Uterus (tissue), 2 donors: ENCODE data around the gene HIRIP3.

Experiments used
- CTCF ChIP-seq, 4 experiments: fragments of 200-600 bp in 2 of 4; fragments of 450-650 bp in 2 of 4; sonication (generic) in 2 of 4; IDR thresholded peaks; one replicate each; pipeline ENCODE4 v1.5.1; 2016 to 2019; ENCODE audit warnings: antibody characterized with exemption in 4 of 4, mild to moderate bottlenecking in 2 of 4, moderate library complexity in 1 of 4
- POLR2A ChIP-seq, 2 donors: fragments of 450-650 bp; IDR thresholded peaks; one replicate each; pipeline ENCODE4 v1.6.1; 2016; ENCODE audit warnings: antibody characterized with exemption in 2 of 2, mild to moderate bottlenecking in 1 of 2, moderate library complexity in 1 of 2

DNA sequence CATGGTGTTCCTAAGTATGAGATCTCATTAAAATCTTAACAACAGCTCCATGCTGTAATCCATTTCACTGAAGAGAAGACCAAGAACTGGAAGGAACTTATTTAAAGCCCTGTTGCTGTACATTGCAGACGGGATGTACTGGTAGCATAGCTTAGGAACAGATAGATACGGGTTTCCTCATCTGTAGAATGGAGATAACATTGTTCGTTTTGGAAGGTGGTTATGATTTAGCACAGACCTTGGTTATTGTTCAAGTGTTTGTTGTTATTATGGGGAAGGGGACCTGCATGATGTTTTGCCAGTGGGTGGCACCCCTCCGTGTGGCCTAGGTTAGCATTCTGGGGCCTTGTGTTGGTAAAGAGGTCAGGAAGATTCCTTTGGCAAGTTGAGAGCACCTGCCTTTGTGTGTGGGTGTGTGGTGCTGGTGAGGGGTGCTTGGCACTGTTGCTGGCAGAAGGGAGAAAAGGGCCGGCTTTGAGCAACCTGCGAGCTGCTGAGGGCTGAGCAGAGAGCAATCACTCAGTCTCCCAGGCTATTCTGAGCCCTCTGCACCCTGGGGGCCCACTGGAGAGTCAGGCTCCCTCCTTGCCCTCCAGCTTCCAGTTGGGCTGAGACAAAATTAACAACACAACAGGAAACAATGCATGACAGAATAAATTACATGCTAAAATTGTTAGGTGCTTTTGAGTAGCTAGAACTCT is 19.5 kb downstream of the HIRIP3 start:
- TF ChIP-seq CTCF (IDR thresholded peaks at IDR 0.05) (no peak), POLR2A (IDR thresholded peaks at IDR 0.05) (no peak)
